K562 (cell line): Measurements from ENCODE around the gene FAM117A. TPM values are rescaled to one million over a fixed set of nuclear protein-coding genes. Genes with fewer than 3 reads are reported as not detected.

Source experiments
- COPS2 ChIP-seq: fragments of 450-650 bp; conservative IDR thresholded peaks from 2 replicates; pipeline ENCODE4 v1.6.1; 2016; ENCODE audit warnings: mild to moderate bottlenecking, moderate library complexity
- SIN3B ChIP-seq: fragments of 450-650 bp; IDR thresholded peaks from 2 replicates; pipeline ENCODE4 v1.6.1; 2017; ENCODE audit warnings: low read depth, mild to moderate bottlenecking, moderate library complexity
- STAT6 ChIP-seq: sonication (generic); formaldehyde crosslinking; IDR thresholded peaks from 2 replicates; pipeline ENCODE4 v1.8.1; 2023; ENCODE audit warnings: mild to moderate bottlenecking, missing genetic modification reagents
- ZNF764 ChIP-seq: fragments of 250-450 bp; sonication (Bioruptor Pico); IDR thresholded peaks from 2 replicates; pipeline ENCODE4 v1.4.0; 2020; ENCODE audit warnings: low read depth, mild to moderate bottlenecking, moderate library complexity
- polyA plus RNA-seq, 8 experiments: library from polyadenylated mRNA; depleted of rRNA in 4 of 8; stranded (reverse) in 5 of 8; unstranded in 3 of 8; fragments of >200 nt; fragmentation: Nextera tagmentation in 2 of 8; fragmentation: Illumina TruSeq in 1 of 8; extraction: Ambion mirVana in 2 of 8; extraction: Trizol in 1 of 8; gene quantifications; 2 replicates each; pipeline versions ENCODE4 v1.2.1 to v1.2.3, GENCODE V29; 2011 to 2014; ENCODE audit warnings: inconsistent platforms in 1 of 8, missing spikeins in 1 of 8
- total RNA-seq, 7 experiments: library from RNA; depleted of rRNA in 6 of 7; stranded (reverse); fragments of >200 nt in 6 of 7; fragmentation: Illumina TruSeq in 2 of 7; extraction: Trizol in 2 of 7; gene quantifications; 2 replicates each; pipeline versions ENCODE4 v1.2.1 to v1.2.3, GENCODE V29; 2011 to 2021; ENCODE audit warnings: low replicate concordance in 1 of 7
- TF ChIP-seq, protein P1 (sequence below), 2 experiments: fragments of 450-650 bp; formaldehyde crosslinking in 1 of 2; IDR thresholded peaks; 2 replicates each; pipeline versions ENCODE4 v1.4.0 to v1.6.1; 2014 to 2020; ENCODE audit warnings: mild to moderate bottlenecking in 2 of 2, borderline replicate concordance in 1 of 2, low read depth in 1 of 2
- TF ChIP-seq, protein P2 (sequence below): fragments of 250-450 bp; sonication (Bioruptor Pico); IDR thresholded peaks from 2 replicates; pipeline ENCODE4 v1.5.0; 2021; ENCODE audit warnings: mild to moderate bottlenecking, borderline replicate concordance
- TF ChIP-seq, protein P3 (sequence below): fragments of 200-800 bp; sonication (Bioruptor generic); IDR thresholded peaks from 2 replicates; pipeline ENCODE4 v1.6.1; 2017; ENCODE audit warnings: missing genetic modification characterization, missing compliant biosample characterization

FAM117A gene
- total and polyA plus RNA-seq, 9 of the 15 experiments (the other 6 are each of a cell fraction or from before 2014, with no cell fraction given): 3.1 to 79.7 (median 36.6) TPM

GRCh38 chr17:49763735-49764558 is at the start of gene FAM117A (continued):
- TF ChIP-seq, protein P1, sequence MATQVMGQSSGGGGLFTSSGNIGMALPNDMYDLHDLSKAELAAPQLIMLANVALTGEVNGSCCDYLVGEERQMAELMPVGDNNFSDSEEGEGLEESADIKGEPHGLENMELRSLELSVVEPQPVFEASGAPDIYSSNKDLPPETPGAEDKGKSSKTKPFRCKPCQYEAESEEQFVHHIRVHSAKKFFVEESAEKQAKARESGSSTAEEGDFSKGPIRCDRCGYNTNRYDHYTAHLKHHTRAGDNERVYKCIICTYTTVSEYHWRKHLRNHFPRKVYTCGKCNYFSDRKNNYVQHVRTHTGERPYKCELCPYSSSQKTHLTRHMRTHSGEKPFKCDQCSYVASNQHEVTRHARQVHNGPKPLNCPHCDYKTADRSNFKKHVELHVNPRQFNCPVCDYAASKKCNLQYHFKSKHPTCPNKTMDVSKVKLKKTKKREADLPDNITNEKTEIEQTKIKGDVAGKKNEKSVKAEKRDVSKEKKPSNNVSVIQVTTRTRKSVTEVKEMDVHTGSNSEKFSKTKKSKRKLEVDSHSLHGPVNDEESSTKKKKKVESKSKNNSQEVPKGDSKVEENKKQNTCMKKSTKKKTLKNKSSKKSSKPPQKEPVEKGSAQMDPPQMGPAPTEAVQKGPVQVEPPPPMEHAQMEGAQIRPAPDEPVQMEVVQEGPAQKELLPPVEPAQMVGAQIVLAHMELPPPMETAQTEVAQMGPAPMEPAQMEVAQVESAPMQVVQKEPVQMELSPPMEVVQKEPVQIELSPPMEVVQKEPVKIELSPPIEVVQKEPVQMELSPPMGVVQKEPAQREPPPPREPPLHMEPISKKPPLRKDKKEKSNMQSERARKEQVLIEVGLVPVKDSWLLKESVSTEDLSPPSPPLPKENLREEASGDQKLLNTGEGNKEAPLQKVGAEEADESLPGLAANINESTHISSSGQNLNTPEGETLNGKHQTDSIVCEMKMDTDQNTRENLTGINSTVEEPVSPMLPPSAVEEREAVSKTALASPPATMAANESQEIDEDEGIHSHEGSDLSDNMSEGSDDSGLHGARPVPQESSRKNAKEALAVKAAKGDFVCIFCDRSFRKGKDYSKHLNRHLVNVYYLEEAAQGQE (IDR thresholded peaks at IDR 0.05; ENCODE audit: borderline replicate concordance): peak; percentile 84
- TF ChIP-seq, protein P1 (CRISPR knock-in tag; IDR thresholded peaks at IDR 0.05; ENCODE audit: low read depth): no peak
- TF ChIP-seq STAT6 (CRISPR knock-in tag): no peak
- TF ChIP-seq ZNF764 (CRISPR knock-in tag): no peak
- TF ChIP-seq SIN3B: no peak
- TF ChIP-seq COPS2: no peak
- TF ChIP-seq, protein P2, sequence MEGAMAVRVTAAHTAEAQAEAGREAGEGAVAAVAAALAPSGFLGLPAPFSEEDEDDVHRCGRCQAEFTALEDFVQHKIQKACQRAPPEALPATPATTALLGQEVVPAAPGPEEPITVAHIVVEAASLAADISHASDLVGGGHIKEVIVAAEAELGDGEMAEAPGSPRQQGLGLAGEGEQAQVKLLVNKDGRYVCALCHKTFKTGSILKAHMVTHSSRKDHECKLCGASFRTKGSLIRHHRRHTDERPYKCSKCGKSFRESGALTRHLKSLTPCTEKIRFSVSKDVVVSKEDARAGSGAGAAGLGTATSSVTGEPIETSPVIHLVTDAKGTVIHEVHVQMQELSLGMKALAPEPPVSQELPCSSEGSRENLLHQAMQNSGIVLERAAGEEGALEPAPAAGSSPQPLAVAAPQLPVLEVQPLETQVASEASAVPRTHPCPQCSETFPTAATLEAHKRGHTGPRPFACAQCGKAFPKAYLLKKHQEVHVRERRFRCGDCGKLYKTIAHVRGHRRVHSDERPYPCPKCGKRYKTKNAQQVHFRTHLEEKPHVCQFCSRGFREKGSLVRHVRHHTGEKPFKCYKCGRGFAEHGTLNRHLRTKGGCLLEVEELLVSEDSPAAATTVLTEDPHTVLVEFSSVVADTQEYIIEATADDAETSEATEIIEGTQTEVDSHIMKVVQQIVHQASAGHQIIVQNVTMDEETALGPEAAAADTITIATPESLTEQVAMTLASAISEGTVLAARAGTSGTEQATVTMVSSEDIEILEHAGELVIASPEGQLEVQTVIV (CRISPR knock-in tag): no peak
- TF ChIP-seq, protein P3, sequence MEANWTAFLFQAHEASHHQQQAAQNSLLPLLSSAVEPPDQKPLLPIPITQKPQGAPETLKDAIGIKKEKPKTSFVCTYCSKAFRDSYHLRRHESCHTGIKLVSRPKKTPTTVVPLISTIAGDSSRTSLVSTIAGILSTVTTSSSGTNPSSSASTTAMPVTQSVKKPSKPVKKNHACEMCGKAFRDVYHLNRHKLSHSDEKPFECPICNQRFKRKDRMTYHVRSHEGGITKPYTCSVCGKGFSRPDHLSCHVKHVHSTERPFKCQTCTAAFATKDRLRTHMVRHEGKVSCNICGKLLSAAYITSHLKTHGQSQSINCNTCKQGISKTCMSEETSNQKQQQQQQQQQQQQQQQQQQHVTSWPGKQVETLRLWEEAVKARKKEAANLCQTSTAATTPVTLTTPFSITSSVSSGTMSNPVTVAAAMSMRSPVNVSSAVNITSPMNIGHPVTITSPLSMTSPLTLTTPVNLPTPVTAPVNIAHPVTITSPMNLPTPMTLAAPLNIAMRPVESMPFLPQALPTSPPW (CRISPR knock-in tag): peak; percentile 93
